Measurements from ENCODE around the gene NELL1. TPM values are rescaled to one million over a fixed set of nuclear protein-coding genes. Genes with fewer than 3 reads are reported as not detected.

Gene NELL1
- total and polyA plus RNA-seq, 7 donors: 0.34 to 1.1 (median 0.62) TPM; not detected in 3

DNA sequence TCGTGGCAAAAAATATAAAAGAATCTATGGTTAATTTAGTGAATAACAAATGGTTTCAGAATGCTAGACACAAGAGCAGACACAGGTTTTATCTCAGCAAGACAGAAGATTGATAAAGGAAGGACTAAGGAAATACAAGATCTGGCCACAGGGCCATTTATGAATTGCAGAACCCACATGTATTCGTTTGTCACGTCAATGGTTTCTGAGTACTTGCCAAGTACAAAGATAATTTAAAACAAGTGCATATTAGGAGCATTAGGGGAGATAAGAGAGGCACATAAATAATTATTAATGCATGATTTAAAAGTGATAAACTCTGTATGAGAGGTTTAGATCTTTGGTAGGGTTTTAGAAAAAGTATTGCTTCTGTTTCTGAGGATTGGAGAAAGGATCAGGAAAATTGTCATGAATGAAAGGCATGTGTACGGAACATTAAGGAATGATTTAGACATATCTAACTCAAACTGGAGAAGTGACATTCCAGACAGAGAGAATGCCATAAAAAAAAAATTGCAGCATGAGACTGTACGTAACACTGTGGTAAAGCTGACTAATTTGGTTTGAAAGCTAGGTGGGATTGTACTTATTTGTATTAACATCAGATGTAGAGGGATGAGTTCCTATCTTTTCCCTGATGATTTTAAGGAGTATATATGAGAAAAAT lies 727.1 kb downstream of the NELL1 start:
- TF ChIP-seq POLR2A (IDR thresholded peaks at IDR 0.05): no peak
- TF ChIP-seq EP300 (IDR thresholded peaks at IDR 0.05): no peak
- TF ChIP-seq POLR2AphosphoS5 (IDR thresholded peaks at IDR 0.05): no peak
- TF ChIP-seq, protein P1, sequence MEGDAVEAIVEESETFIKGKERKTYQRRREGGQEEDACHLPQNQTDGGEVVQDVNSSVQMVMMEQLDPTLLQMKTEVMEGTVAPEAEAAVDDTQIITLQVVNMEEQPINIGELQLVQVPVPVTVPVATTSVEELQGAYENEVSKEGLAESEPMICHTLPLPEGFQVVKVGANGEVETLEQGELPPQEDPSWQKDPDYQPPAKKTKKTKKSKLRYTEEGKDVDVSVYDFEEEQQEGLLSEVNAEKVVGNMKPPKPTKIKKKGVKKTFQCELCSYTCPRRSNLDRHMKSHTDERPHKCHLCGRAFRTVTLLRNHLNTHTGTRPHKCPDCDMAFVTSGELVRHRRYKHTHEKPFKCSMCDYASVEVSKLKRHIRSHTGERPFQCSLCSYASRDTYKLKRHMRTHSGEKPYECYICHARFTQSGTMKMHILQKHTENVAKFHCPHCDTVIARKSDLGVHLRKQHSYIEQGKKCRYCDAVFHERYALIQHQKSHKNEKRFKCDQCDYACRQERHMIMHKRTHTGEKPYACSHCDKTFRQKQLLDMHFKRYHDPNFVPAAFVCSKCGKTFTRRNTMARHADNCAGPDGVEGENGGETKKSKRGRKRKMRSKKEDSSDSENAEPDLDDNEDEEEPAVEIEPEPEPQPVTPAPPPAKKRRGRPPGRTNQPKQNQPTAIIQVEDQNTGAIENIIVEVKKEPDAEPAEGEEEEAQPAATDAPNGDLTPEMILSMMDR (IDR thresholded peaks at IDR 0.05): no peak
- Histone ChIP-seq H3K4me1 (no peaks in the 10 kb centered on the region), H3K27ac (no peak overlapping the region), H3K27me3 (no peaks in the 10 kb centered on the region), H3K36me3 (no peaks in the 10 kb centered on the region), H3K9me3 (no peaks in the 10 kb centered on the region), H3K4me3 (no peak overlapping the region)
- 38% methylated on average over 5 of the region's 5 CpGs for WGBS, 2 donors
- intact Hi-C loops (cut with DNase I): no loop called here
- DNase-seq: no peak

DNA sequence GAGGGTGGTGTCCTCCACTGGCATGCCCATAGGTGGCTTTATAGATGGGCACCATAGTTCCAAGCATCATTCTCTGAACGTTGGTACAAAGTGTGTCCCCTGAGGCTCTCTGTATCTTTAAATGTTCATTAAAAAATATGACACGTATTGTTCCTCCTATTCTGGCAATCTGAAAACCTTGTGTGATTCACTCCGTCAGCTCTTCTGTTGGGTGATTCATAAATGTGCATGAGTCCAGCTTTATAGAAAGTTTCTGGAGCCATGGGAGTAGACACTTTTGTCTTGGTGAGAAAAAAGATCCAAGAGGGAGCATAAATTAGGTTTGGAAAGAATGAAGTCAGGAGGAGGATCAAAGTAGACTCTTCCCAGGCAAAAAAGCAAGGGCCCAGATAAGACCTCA lies 728.8 kb downstream of the NELL1 start:
- WGBS, 2 donors: 67 to 89% methylated on average over 3 of the region's 3 CpGs
- intact Hi-C loops (cut with DNase I): no loop called here
- H3K27me3 ChIP-seq: no peaks in the 10 kb centered on the region

DNA sequence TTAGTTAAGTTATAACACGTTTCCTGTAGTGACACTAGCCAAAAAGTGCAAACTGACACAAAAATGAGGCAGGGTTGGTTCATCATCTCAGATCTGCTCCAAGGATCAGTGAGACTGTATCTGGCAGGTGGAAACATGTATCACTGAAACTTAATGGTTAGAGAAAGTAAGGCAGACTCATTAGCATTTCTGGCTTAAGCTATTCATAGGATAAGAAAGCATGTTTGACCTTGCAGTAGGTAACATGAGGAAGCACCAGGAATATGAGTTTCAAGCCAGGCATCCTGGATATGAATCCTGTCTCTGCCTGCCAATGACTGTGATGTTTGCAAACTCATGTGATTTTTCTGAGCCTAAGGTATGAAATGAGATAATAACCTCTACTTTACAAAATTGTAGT lies 732.1 kb downstream of the NELL1 start:
- intact Hi-C loops (cut with DNase I): no loop called here
- no peak for DNase-seq
- Histone ChIP-seq H3K9me3 (no peaks in the 10 kb centered on the region), H3K4me3 (no peak overlapping the region), H3K27me3 (no peaks in the 10 kb centered on the region), H3K27ac (no peak overlapping the region), H3K36me3 (no peaks in the 10 kb centered on the region), H3K4me1 (no peaks in the 10 kb centered on the region)
- TF ChIP-seq POLR2A (IDR thresholded peaks at IDR 0.05) (no peak), EP300 (IDR thresholded peaks at IDR 0.05) (no peak), POLR2AphosphoS5 (IDR thresholded peaks at IDR 0.05) (no peak)
- TF ChIP-seq, protein P1 (IDR thresholded peaks at IDR 0.05): no peak
- WGBS, 2 donors: 55 to 66% methylated on average over 1 of the region's 1 CpG

More for the DNA sequence above, 728.8 kb downstream of the NELL1 start:
- Histone ChIP-seq H3K36me3 (no peaks in the 10 kb centered on the region), H3K4me1 (no peaks in the 10 kb centered on the region), H3K4me3 (no peak overlapping the region), H3K9me3 (no peaks in the 10 kb centered on the region), H3K27ac (no peak overlapping the region)
- TF ChIP-seq, protein P1 (IDR thresholded peaks at IDR 0.05): no peak
- TF ChIP-seq EP300 (IDR thresholded peaks at IDR 0.05): no peak
- no peak for TF ChIP-seq POLR2A (IDR thresholded peaks at IDR 0.05)
- no peak for TF ChIP-seq POLR2AphosphoS5 (IDR thresholded peaks at IDR 0.05)
- no peak for DNase-seq

DNA sequence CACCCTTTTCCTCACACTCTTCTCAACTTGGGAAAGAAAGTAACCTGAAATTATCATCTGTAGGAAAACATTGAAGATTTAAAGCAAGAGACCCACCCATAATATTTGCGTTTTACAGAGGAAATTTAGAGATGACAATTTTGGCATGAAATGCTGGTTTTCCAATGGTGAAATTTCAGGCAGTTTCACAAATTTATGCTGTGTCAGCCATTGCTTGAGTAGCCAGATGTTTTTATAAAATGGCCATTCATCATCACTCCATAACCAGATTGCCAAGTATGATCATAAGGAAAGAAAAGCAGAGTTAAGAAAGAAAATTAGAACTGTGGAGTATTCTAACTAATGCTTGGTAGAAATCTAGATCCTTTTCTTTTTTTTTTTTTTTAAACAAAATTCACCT lies 732.9 kb downstream of the NELL1 start:
- TF ChIP-seq EP300 (IDR thresholded peaks at IDR 0.05) (no peak), POLR2AphosphoS5 (IDR thresholded peaks at IDR 0.05) (no peak), POLR2A (IDR thresholded peaks at IDR 0.05) (no peak)
- TF ChIP-seq, protein P1 (IDR thresholded peaks at IDR 0.05): no peak

DNA sequence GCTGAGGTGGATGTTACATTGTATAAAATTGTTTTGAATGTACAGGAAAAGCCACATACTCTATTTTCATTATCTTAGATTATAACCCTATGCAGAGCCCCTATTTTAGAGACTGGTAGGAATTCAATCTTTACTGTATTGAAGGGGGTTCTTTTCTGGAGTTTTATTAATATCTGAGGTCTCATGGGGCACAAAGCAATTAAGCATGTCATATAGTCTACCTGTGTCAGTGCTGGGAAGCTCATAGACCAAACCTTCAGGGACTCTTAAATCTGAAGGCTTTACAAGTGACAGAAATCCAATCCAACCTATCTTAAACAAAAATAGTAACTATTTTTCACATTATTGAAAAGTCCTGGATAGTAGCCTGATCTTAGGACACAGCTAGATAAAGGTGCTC lies 733.7 kb downstream of the NELL1 start:
- H3K4me1 ChIP-seq: no peaks in the 10 kb centered on the region
- no peak overlapping the region for H3K4me3 ChIP-seq
- H3K27ac ChIP-seq: no peak overlapping the region
- no peaks in the 10 kb centered on the region for H3K27me3 ChIP-seq
- H3K36me3 ChIP-seq: no peaks in the 10 kb centered on the region
- TF ChIP-seq, protein P1 (IDR thresholded peaks at IDR 0.05): no peak
- TF ChIP-seq EP300 (IDR thresholded peaks at IDR 0.05) (no peak), POLR2AphosphoS5 (IDR thresholded peaks at IDR 0.05) (no peak)
- no peaks in the 10 kb centered on the region for H3K9me3 ChIP-seq
- intact Hi-C loops (cut with DNase I): no loop called here
- DNase-seq: no peak

More for the DNA sequence above, 732.9 kb downstream of the NELL1 start:
- H3K9me3 ChIP-seq: no peaks in the 10 kb centered on the region
- intact Hi-C loops (cut with DNase I): no loop called here
- H3K4me1 ChIP-seq: no peaks in the 10 kb centered on the region
- DNase-seq: no peak
- no peaks in the 10 kb centered on the region for H3K36me3 ChIP-seq
- H3K4me3 ChIP-seq: no peak overlapping the region
- H3K27me3 ChIP-seq: no peaks in the 10 kb centered on the region
- no peak overlapping the region for H3K27ac ChIP-seq
- WGBS, 2 donors: 87 to 95% methylated on average over 1 of the region's 1 CpG
